H1 (cell line): Measurements from ENCODE around the gene BSND. TPM values are rescaled to one million over a fixed set of nuclear protein-coding genes. Genes with fewer than 3 reads are reported as not detected.

Experiments
- CTCF ChIA-PET: fragments of 300-600 bp; sonication (Branson Sonifier 250); formaldehyde crosslinking; loops from one replicate; lab custom pipeline; 2021; ENCODE audit not compliant: partially characterized antibody; lab: Charles Lee
- POLR2A ChIA-PET: fragments of 300-600 bp; sonication (Branson Sonifier 250); formaldehyde crosslinking; loops from one replicate; lab custom pipeline; 2021; ENCODE audit warnings: inconsistent platforms; ENCODE audit not compliant: partially characterized antibody; lab: Charles Lee
- DNase-seq, 2 experiments: peaks; one replicate each; pipeline versions ENCODE4 v3.0.0 to v3.0.0-alpha.2; 2010 to 2022; ENCODE audit warnings: low spot score in 2 of 2, low read depth in 1 of 2, mixed read lengths in 1 of 2
- FAIRE-seq: peaks from 2 replicates; lab custom pipeline; 2011; peaks lifted over from hg19 to GRCh38; lab: Jason Lieb, UNC
- H2AFZ ChIP-seq: 2 replicates; pipeline ENCODE4 v1.8.1; 2012; ENCODE audit warnings: low read length, inconsistent platforms
- H2AK5ac ChIP-seq: 2 replicates; pipeline ENCODE4 v1.6.1; 2013; ENCODE audit warnings: low read depth, low read length
- H2BK120ac ChIP-seq: replicated peaks from 2 replicates; pipeline ENCODE3; 2013; ENCODE audit warnings: low read depth, low read length, inconsistent platforms
- H2BK12ac ChIP-seq: 2 replicates; pipeline ENCODE4 v1.6.1; 2013; ENCODE audit warnings: low read depth, low read length
- H2BK15ac ChIP-seq: 2 replicates; pipeline ENCODE4 v1.6.1; 2013; ENCODE audit warnings: low read length
- H2BK20ac ChIP-seq: 2 replicates; pipeline ENCODE4 v1.6.1; 2013; ENCODE audit warnings: low read length
- H2BK5ac ChIP-seq: 2 replicates; pipeline ENCODE4 v1.6.1; 2013; ENCODE audit warnings: low read depth, low read length
- H3K14ac ChIP-seq: 2 replicates; pipeline ENCODE4 v1.6.1; 2013; ENCODE audit warnings: inconsistent platforms; ENCODE audit not compliant: insufficient read length
- H3K18ac ChIP-seq: 2 replicates; pipeline ENCODE4 v1.6.1; 2013; ENCODE audit warnings: low read length; ENCODE audit errors: extremely low read depth
- H3K23ac ChIP-seq: 2 replicates; pipeline ENCODE4 v1.6.1; 2013; ENCODE audit warnings: inconsistent platforms; ENCODE audit not compliant: insufficient read length
- H3K23me2 ChIP-seq: 2 replicates; pipeline ENCODE4 v1.6.1; 2013; ENCODE audit warnings: low read depth, low read length
- H3K27ac ChIP-seq: 2 replicates; pipeline ENCODE4 v1.6.1; 2011; ENCODE audit warnings: low read depth, low read length, inconsistent platforms
- H3K27me3 ChIP-seq, 4 experiments: replicated peaks in 1 of 4; 1 replicate in 1 of 4; 2 replicates in 3 of 4; pipeline versions ENCODE4 v1.6.1 to v1.8.1; 2011 to 2013; ENCODE audit warnings: low read length in 3 of 4, mild to moderate bottlenecking in 3 of 4, inconsistent platforms in 2 of 4, mixed read lengths in 2 of 4, moderate library complexity in 1 of 4; ENCODE audit not compliant: control insufficient read depth in 3 of 4, insufficient read depth in 3 of 4; ENCODE audit errors: extremely low read depth in 1 of 4
- H3K36me3 ChIP-seq, 4 experiments: 2 replicates each; pipeline versions ENCODE4 v1.6.1 to v1.8.1; 2011 to 2013; ENCODE audit warnings: mild to moderate bottlenecking in 4 of 4, low read length in 3 of 4, moderate library complexity in 2 of 4, control low read depth in 1 of 4, inconsistent platforms in 1 of 4; ENCODE audit not compliant: insufficient read depth in 4 of 4, control insufficient read depth in 2 of 4
- H3K4ac ChIP-seq: replicated peaks from 2 replicates; pipeline ENCODE3; 2013; ENCODE audit warnings: low read length, low read depth, mixed read lengths, inconsistent platforms; ENCODE audit not compliant: insufficient read length
- H3K4me1 ChIP-seq, 4 experiments: replicated peaks in 1 of 4; 1 replicate in 1 of 4; 2 replicates in 3 of 4; pipeline versions ENCODE4 v1.6.1 to v1.8.1; 2011 to 2013; ENCODE audit warnings: low read length in 3 of 4, inconsistent platforms in 2 of 4, mixed read lengths in 1 of 4; ENCODE audit not compliant: insufficient read depth in 4 of 4, control insufficient read depth in 3 of 4
- H3K4me2 ChIP-seq, 2 experiments: 2 replicates each; pipeline versions ENCODE4 v1.6.1 to v1.8.1; 2011 to 2013; ENCODE audit warnings: low read depth in 2 of 2, low read length in 2 of 2, control low read depth in 1 of 2, inconsistent platforms in 1 of 2, mild to moderate bottlenecking in 1 of 2; ENCODE audit not compliant: insufficient read depth in 1 of 2
- H3K4me3 ChIP-seq, 4 experiments: fragments of 200-600, 300-600 bp in 1 of 4; sonication (generic), shearing (Covaris generic), sonication (Bioruptor Twin) in 1 of 4; 2 replicates each; pipeline versions ENCODE4 v1.5.1 to v1.8.1; 2011 to 2016; ENCODE audit warnings: low read length in 4 of 4, low read depth in 3 of 4, control low read depth in 2 of 4, inconsistent platforms in 2 of 4, mild to moderate bottlenecking in 2 of 4, mixed read lengths in 1 of 4, moderate library complexity in 1 of 4; ENCODE audit not compliant: insufficient read depth in 2 of 4; ENCODE audit errors: extremely low read depth in 1 of 4
- H3K56ac ChIP-seq: replicated peaks from 2 replicates; pipeline ENCODE3; 2013; ENCODE audit warnings: low read depth, mild to moderate bottlenecking, mixed read lengths, low read length, inconsistent platforms; ENCODE audit not compliant: insufficient read length
- H3K79me1 ChIP-seq: 2 replicates; pipeline ENCODE4 v1.6.1; 2013; ENCODE audit warnings: low read depth, low read length, control low read depth
- H3K79me2 ChIP-seq, 2 experiments: 2 replicates each; pipeline versions ENCODE4 v1.6.1 to v1.8.1; 2012 to 2013; ENCODE audit warnings: low read length in 2 of 2, mild to moderate bottlenecking in 2 of 2, inconsistent platforms in 1 of 2; ENCODE audit not compliant: insufficient read depth in 2 of 2, control insufficient read depth in 1 of 2
- H3K9ac ChIP-seq, 4 experiments: replicated peaks in 1 of 4; 1 replicate in 1 of 4; 2 replicates in 3 of 4; pipeline versions ENCODE4 v1.6.1 to v1.8.1; 2011 to 2013; ENCODE audit warnings: low read depth in 3 of 4, low read length in 3 of 4, control low read depth in 2 of 4, mild to moderate bottlenecking in 2 of 4, moderate library complexity in 2 of 4, inconsistent platforms in 1 of 4; ENCODE audit errors: extremely low read depth in 1 of 4
- H3K9me3 ChIP-seq, 2 experiments: 2 replicates each; pipeline versions ENCODE4 v1.6.1 to v1.8.1; 2012 to 2013; ENCODE audit warnings: mild to moderate bottlenecking in 2 of 2, moderate library complexity in 2 of 2, control low read depth in 1 of 2, inconsistent platforms in 1 of 2, low read depth in 1 of 2, low read length in 1 of 2, mixed read lengths in 1 of 2; ENCODE audit not compliant: insufficient read depth in 2 of 2
- H4K20me1 ChIP-seq, 2 experiments: replicated peaks in 1 of 2; 2 replicates each; pipeline versions ENCODE3 to v1.8.1; 2011 to 2013; ENCODE audit warnings: inconsistent platforms in 2 of 2, low read length in 2 of 2, mild to moderate bottlenecking in 1 of 2; ENCODE audit not compliant: insufficient read depth in 2 of 2, control insufficient read depth in 1 of 2
- H4K5ac ChIP-seq: 2 replicates; pipeline ENCODE4 v1.6.1; 2013; ENCODE audit warnings: low read length, low read depth, mixed read lengths, inconsistent platforms; ENCODE audit not compliant: insufficient read length
- H4K8ac ChIP-seq: 2 replicates; pipeline ENCODE4 v1.8.0; 2013; ENCODE audit warnings: mild to moderate bottlenecking, moderate library complexity, low read length, inconsistent platforms; ENCODE audit not compliant: insufficient read depth; ENCODE audit errors: extremely low read depth
- H4K91ac ChIP-seq: replicated peaks from 2 replicates; pipeline ENCODE3; 2013; ENCODE audit warnings: low read length, mixed read lengths, inconsistent platforms; ENCODE audit not compliant: insufficient read length
- ASH2L ChIP-seq: fragments of 200-600, 300-600 bp; sonication (generic); IDR thresholded peaks from one replicate; pipeline ENCODE4 v1.7.1; 2017; ENCODE audit warnings: low read length
- BCL11A ChIP-seq, 2 experiments: IDR thresholded peaks; one replicate each; pipeline ENCODE4 v1.6.1; 2011; ENCODE audit warnings: low read depth in 2 of 2, low read length in 2 of 2, mild to moderate bottlenecking in 2 of 2
- CHD1 ChIP-seq: IDR thresholded peaks from 2 replicates; pipeline ENCODE4 v1.6.1; 2012; ENCODE audit warnings: low read depth, low read length, improper control_type of control experiment
- EGR1 ChIP-seq: IDR thresholded peaks from 2 replicates; pipeline ENCODE4 v1.6.1; 2011; ENCODE audit warnings: low read depth, low read length, borderline replicate concordance
- FOSL1 ChIP-seq: IDR thresholded peaks from 2 replicates; pipeline ENCODE4 v1.6.1; 2011; ENCODE audit warnings: mild to moderate bottlenecking, low read depth, low read length, moderate library complexity; ENCODE audit not compliant: insufficient read depth
- GTF2F1 ChIP-seq: IDR thresholded peaks from 2 replicates; pipeline ENCODE4 v1.6.1; 2012; ENCODE audit warnings: low read depth, low read length, improper control_type of control experiment, borderline replicate concordance
- HDAC2 ChIP-seq, 2 experiments: fragments of 300-600 bp in 1 of 2; sonication (generic) in 1 of 2; IDR thresholded peaks; 2 replicates each; pipeline ENCODE4 v1.6.1; 2011 to 2012; ENCODE audit warnings: low read depth in 2 of 2, low read length in 2 of 2, mild to moderate bottlenecking in 2 of 2, moderate library complexity in 2 of 2, borderline replicate concordance in 1 of 2, inconsistent platforms in 1 of 2
- POLR2A ChIP-seq, 2 experiments: IDR thresholded peaks; 1 replicate in 1 of 2; 2 replicates in 1 of 2; pipeline ENCODE4 v1.6.1; 2011; ENCODE audit warnings: low read depth in 2 of 2, low read length in 2 of 2, mild to moderate bottlenecking in 2 of 2; ENCODE audit errors: control extremely low read depth in 1 of 2
- RXRA ChIP-seq: IDR thresholded peaks from 2 replicates; pipeline ENCODE4 v1.6.1; 2011; ENCODE audit warnings: low read depth, mild to moderate bottlenecking, low read length, moderate library complexity; ENCODE audit not compliant: insufficient read depth
- SP2 ChIP-seq: IDR thresholded peaks from 2 replicates; pipeline ENCODE4 v1.6.1; 2012; ENCODE audit warnings: mild to moderate bottlenecking, low read length, inconsistent platforms
- SUZ12 ChIP-seq: fragments of 200-600 bp; sonication (generic); IDR thresholded peaks from 2 replicates; pipeline ENCODE4 v1.6.1; 2012; ENCODE audit warnings: mild to moderate bottlenecking, inconsistent platforms, low read length, moderate library complexity, mixed read lengths
- TCF12 ChIP-seq: IDR thresholded peaks from 2 replicates; pipeline ENCODE4 v1.6.1; 2011; ENCODE audit warnings: low read depth, mild to moderate bottlenecking, low read length
- WGBS, 2 experiments: shearing (Covaris generic) in 1 of 2; methylation state at CpG; one replicate each; pipeline versions ENCODE4 v1.1.6 to v1.1.7; 2013 to 2015; ENCODE audit warnings: low lambda C conversion rate in 2 of 2, mixed read lengths in 2 of 2, inconsistent platforms in 1 of 2, low coverage in 1 of 2, missing lambda C conversion rate in 1 of 2; ENCODE audit not compliant: insufficient replicate concordance in 2 of 2, insufficient coverage in 1 of 2, insufficient read length in 1 of 2; ENCODE audit errors: extremely low coverage in 1 of 2, missing lambda C conversion rate in 1 of 2; 5-methylcytosine and 5-hydroxymethylcytosine counted together
- polyA plus RNA-seq, 7 experiments: library from polyadenylated mRNA; depleted of rRNA in 3 of 7; stranded (reverse) in 5 of 7; unstranded in 2 of 7; fragments of >200 nt in 5 of 7; fragments of 200-250 nt in 2 of 7; gene quantifications; 1 replicate in 5 of 7; 2 replicates in 1 of 7; 4 replicates in 1 of 7; pipeline versions ENCODE4 v1.2.1 to v1.2.3, GENCODE V29; 2011 to 2013; ENCODE audit warnings: missing spikeins in 2 of 7, mixed read lengths in 2 of 7
- total RNA-seq: library from RNA; stranded (reverse); fragmentation: NEBNext Ultra II Directional; extraction: Animal tissue kit (Norgen Biotek cat#: 25700); gene quantifications from 2 replicates; pipeline ENCODE4 v1.2.1, GENCODE V29; 2021

Gene BSND
- total and polyA plus RNA-seq, 2 of the 8 experiments (the other 6 are each of a cell fraction or from before 2014, with no cell fraction given), result 0.43 to 0.68 TPM

DNA sequence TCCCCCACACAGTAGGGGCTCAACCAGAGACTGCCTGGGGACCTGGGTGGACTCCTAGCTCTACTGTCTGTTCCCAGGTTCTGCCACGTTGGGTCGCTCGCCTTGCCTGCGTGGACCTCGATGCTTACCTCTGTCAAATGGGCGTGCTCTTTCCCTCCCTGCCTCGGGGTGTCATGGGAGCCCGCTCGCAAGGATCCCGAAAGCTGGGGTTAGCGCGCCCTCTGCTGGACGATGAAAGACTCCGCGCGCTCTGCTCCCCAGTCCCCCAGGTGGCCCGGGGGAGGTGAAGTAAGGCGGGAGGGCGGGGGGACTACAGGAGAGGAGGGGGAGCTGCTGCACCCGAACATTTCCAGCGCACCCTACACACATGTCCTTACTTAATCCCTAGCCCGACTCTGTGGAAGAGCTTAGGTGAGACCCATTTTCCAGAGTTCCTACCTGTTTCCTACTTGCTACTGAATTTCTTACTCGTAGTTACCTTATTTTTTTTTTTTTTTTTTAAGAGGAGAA, 2.3 kb upstream of the BSND start:
- no peak for FAIRE-seq
- peak in 1 of 2 experiments; percentile 97; a peak in 2 of 4 replicates for TF ChIP-seq HDAC2 (IDR thresholded peaks at IDR 0.05; ENCODE audit: borderline replicate concordance in 1 of 2, low read depth in 2 of 2, low read length in 2 of 2)
- TF ChIP-seq SUZ12, result no peak
- TF ChIP-seq FOSL1, result no peak
- no peak for TF ChIP-seq SP2
- TF ChIP-seq TCF12, result 0 out of 2 replicates have a peak, but pooled peaks have one; percentile 11
- TF ChIP-seq BCL11A (IDR thresholded peaks at IDR 0.05; ENCODE audit: low read depth in 2 of 2, low read length in 2 of 2), result no peak
- no peak for TF ChIP-seq EGR1
- peak; percentile 71 for TF ChIP-seq ASH2L
- TF ChIP-seq CHD1, result no peak
- TF ChIP-seq POLR2A (IDR thresholded peaks at IDR 0.05; ENCODE audit: control extremely low read depth in 1 of 2, low read depth in 2 of 2, low read length in 2 of 2), result no peak
- no peak for TF ChIP-seq RXRA
- TF ChIP-seq GTF2F1, result no peak

More for the DNA sequence above, 2.3 kb upstream of the BSND start:
- CTCF ChIA-PET, result interaction anchor here (0.5 to 11.0 kb wide), 27 partner anchors 8 to 196 kb away, joined by 3 to 511 read pairs (median 8); partner anchors contain the start of genes DHCR24 and TMEM61
- Histone ChIP-seq H4K5ac (no peak overlapping the region), H2AFZ (no peak overlapping the region), H4K20me1 (no peaks in the 10 kb centered on the region), H3K23me2 (peaks cover 4% of the 10 kb centered on the region; the same call in 1 of the 2 replicates), H2BK15ac (no peak overlapping the region), H2AK5ac (0 out of 2 replicates have a peak overlapping the region, but pooled peaks have one; percentile 67), H3K18ac (no peak overlapping the region; the same call in 1 of the 2 replicates), H3K36me3 (no peaks in the 10 kb centered on the region), H2BK5ac (0 out of 2 replicates have a peak overlapping the region, but pooled peaks have one; percentile 66), H3K9me3 (no peaks in the 10 kb centered on the region), H3K4me1 (peaks cover 16 to 30% (median 23%) of the 10 kb centered on the region in 4 experiments), H3K27me3 (peaks cover 4 to 45% (median 38%) of the 10 kb centered on the region in 4 experiments), H3K4ac (no peak overlapping the region), H3K27ac (no peak overlapping the region), H3K14ac (no peak overlapping the region), H3K79me2 (no peaks in the 10 kb centered on the region), H2BK20ac (no peak overlapping the region), H4K91ac (no peak overlapping the region), H3K79me1 (no peaks in the 10 kb centered on the region), H2BK120ac (no peak overlapping the region), H3K9ac (no peak overlapping the region), H3K23ac (no peak overlapping the region), H4K8ac (no peak overlapping the region), H2BK12ac (no peak overlapping the region; the same call in 1 of the 2 replicates), H3K56ac (no peak overlapping the region), H3K4me3 (peak overlapping the region; percentile 12 to 65 (median 50); a peak in 7 of 8 replicates), H3K4me2 (peak overlapping the region; percentile 55 to 80)
- POLR2A ChIA-PET, result interaction anchor here (1.4 to 2.7 kb wide), 4 partner anchors 25 to 108 kb away, joined by 4 to 13 read pairs (median 8); no protein-coding TSS in a partner anchor
- WGBS, 2 experiments, result 4% methylated on average over 17 of the region's 23 CpGs; no CpG with 5 or more reads in 1 of the 2 experiments
- DNase-seq, result peak; percentile 61 to 96
